Body of pancreas (tissue), 4 donors: ENCODE data around the gene FLCN.

Experiments used
- POLR2A ChIP-seq, 3 donors: fragments of 450-650 bp; IDR thresholded peaks; one replicate each; pipeline ENCODE4 v1.6.1; 2016; ENCODE audit warnings: antibody characterized with exemption in 3 of 3, mild to moderate bottlenecking in 2 of 3
- TF ChIP-seq, protein P1 (sequence below), 7 experiments: fragments of 450-650 bp in 4 of 7; fragments of 200-600 bp in 3 of 7; sonication (generic) in 3 of 7; IDR thresholded peaks; one replicate each; pipeline ENCODE4 v1.5.1; 2016 to 2019; ENCODE audit warnings: antibody characterized with exemption in 7 of 7

DNA sequence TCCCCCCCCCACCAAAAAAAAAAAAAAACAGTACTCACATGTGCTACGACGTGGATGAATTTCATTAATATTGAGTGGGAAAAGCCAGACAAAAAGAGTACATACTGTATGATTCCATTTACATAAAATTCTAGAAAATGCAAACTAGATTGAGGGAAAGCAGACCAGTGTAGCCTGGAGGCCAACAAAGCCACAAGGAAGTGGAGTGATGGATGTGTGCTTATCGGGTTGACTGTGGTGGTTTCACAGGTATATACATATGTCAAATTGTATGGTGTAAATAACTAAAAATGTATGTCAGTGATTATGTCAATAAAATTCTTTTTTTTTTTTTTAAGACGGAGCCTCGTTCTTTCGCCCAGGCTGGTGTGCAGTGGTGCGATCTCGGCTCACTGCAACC, 29.0 kb downstream of the FLCN start:
- TF ChIP-seq, protein P1, sequence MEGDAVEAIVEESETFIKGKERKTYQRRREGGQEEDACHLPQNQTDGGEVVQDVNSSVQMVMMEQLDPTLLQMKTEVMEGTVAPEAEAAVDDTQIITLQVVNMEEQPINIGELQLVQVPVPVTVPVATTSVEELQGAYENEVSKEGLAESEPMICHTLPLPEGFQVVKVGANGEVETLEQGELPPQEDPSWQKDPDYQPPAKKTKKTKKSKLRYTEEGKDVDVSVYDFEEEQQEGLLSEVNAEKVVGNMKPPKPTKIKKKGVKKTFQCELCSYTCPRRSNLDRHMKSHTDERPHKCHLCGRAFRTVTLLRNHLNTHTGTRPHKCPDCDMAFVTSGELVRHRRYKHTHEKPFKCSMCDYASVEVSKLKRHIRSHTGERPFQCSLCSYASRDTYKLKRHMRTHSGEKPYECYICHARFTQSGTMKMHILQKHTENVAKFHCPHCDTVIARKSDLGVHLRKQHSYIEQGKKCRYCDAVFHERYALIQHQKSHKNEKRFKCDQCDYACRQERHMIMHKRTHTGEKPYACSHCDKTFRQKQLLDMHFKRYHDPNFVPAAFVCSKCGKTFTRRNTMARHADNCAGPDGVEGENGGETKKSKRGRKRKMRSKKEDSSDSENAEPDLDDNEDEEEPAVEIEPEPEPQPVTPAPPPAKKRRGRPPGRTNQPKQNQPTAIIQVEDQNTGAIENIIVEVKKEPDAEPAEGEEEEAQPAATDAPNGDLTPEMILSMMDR (IDR thresholded peaks at IDR 0.05), result no peak
- TF ChIP-seq POLR2A (IDR thresholded peaks at IDR 0.05), result no peak
